Duodenal mucosa (tissue), 2 donors: ENCODE results near the gene TKT.

Source experiments
- H3K27ac ChIP-seq: one replicate; pipeline ENCODE4 v1.7.0; 2013; ENCODE audit warnings: low read depth, low read length
- H3K27me3 ChIP-seq, 2 donors: one replicate each; pipeline ENCODE4 v1.7.0; 2013; ENCODE audit warnings: low read length in 2 of 2, control low read depth in 1 of 2; ENCODE audit not compliant: insufficient read depth in 2 of 2, control insufficient read depth in 1 of 2
- H3K36me3 ChIP-seq, 2 donors: one replicate each; pipeline ENCODE4 v1.7.0; 2013; ENCODE audit warnings: low read length in 2 of 2, control low read depth in 1 of 2; ENCODE audit not compliant: insufficient read depth in 2 of 2, control insufficient read depth in 1 of 2
- H3K4me1 ChIP-seq, 2 donors: one replicate each; pipeline ENCODE4 v1.7.0; 2013; ENCODE audit warnings: low read length in 2 of 2, control low read depth in 1 of 2; ENCODE audit not compliant: insufficient read depth in 2 of 2, control insufficient read depth in 1 of 2
- H3K4me3 ChIP-seq, 2 donors: one replicate each; pipeline ENCODE4 v1.7.0; 2013; ENCODE audit warnings: low read length in 2 of 2, low read depth in 1 of 2
- H3K9ac ChIP-seq, 2 donors: one replicate each; pipeline ENCODE4 v1.7.0; 2013; ENCODE audit warnings: low read length in 2 of 2, low read depth in 1 of 2
- H3K9me3 ChIP-seq, 2 donors: one replicate each; pipeline ENCODE4 v1.7.0; 2013; ENCODE audit warnings: low read length in 2 of 2, control low read depth in 1 of 2; ENCODE audit not compliant: control insufficient read depth in 1 of 2

TKT gene

DNA sequence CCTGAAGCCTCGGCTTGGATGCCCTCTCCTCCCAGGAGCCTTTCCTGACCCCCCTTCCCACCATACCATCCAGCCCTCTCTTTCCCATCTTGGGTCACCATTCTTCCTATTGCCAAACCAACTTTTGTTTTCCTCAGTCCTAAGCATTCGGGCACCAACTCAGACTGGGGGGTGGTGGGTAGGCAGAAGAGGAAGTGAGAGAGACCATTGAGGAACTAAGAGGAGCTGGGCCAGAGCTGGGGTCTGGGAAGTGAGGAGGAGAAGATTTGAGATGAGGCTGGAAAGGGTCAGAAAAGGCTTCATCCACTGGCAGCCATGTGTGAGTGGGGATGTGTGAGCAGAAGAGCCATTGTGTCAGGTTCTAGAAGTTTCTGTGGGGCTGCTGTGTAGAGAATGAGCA is 37.7 kb downstream of the TKT start:
- peaks cover 0 to 2% of the 10 kb centered on the region in 2 donors for H3K36me3 ChIP-seq
- no peaks in the 10 kb centered on the region for H3K9me3 ChIP-seq
- H3K27ac ChIP-seq: no peak overlapping the region
- H3K9ac ChIP-seq: no peak overlapping the region
- no peaks in the 10 kb centered on the region for H3K4me1 ChIP-seq
- no peak overlapping the region for H3K4me3 ChIP-seq
- H3K27me3 ChIP-seq: no peaks in the 10 kb centered on the region

DNA sequence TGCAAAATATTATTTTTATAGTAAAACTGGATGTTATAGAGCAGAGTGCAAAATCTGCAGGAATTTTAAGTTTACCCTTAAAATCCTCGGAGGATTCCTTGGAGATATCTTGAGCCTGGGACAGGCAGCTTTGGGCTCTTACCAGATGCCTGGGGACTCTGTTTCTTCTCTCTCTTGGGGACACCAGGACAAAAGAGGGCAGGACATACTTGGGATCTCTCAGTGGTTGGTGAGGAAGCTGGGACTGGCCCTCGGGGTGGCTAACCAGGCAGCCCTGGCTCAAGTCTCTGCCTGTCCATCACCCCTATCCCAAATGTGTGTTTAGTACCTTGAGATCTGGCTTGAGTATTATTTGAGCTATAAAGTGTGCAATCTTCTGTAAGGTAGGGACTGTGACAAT is 38.6 kb downstream of the TKT start:
- H3K4me1 ChIP-seq: no peaks in the 10 kb centered on the region
- H3K4me3 ChIP-seq: no peak overlapping the region
- no peaks in the 10 kb centered on the region for H3K27me3 ChIP-seq
- H3K9me3 ChIP-seq: no peaks in the 10 kb centered on the region
- H3K36me3 ChIP-seq: no peaks in the 10 kb centered on the region
- H3K9ac ChIP-seq: no peak overlapping the region
- no peak overlapping the region for H3K27ac ChIP-seq

DNA sequence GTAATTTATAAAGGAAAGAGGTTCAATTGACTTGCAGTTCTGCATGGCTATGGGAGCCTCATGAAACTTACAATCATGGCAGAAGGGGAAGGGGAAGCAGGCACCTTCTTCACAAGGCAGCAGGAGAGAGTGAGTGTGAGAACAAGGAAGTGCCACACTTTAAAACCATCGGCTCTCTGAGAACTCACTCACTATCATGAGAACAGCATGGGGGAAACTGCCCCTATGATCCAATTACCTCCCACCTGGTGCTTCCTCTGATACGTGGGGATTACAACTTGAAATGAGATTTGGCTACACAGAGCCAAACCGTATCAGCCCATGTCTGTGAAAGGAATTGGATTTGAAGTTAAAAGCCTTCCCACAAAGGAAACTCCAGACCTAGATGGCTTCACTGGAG is 39.1 kb downstream of the TKT start:
- Histone ChIP-seq H3K9me3 (no peaks in the 10 kb centered on the region), H3K4me1 (no peaks in the 10 kb centered on the region), H3K27ac (no peak overlapping the region), H3K4me3 (no peak overlapping the region), H3K27me3 (no peaks in the 10 kb centered on the region), H3K9ac (no peak overlapping the region), H3K36me3 (no peaks in the 10 kb centered on the region)

DNA sequence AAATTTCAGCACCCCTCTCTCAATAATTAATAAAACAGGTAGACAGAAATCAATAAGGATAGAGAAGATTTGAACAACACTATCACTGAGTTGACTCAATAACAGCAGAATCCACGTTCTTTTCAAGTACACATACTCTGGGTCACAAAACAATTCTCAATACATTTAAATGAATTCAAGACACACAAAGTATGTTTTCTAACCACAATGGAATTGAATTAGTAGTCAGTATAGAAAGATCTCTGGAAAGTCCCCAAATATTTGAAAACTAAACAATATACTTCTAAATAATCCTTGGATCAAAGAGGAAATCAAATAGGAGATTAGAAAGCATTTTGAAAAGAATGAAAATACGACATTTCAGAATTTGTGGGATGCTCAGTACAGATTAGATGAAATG is 40.0 kb downstream of the TKT start:
- H3K27ac ChIP-seq: no peak overlapping the region
- H3K4me1 ChIP-seq: no peaks in the 10 kb centered on the region
- no peaks in the 10 kb centered on the region for H3K9me3 ChIP-seq
- H3K27me3 ChIP-seq: no peaks in the 10 kb centered on the region
- H3K9ac ChIP-seq: no peak overlapping the region
- H3K4me3 ChIP-seq: no peak overlapping the region
- no peaks in the 10 kb centered on the region for H3K36me3 ChIP-seq

DNA sequence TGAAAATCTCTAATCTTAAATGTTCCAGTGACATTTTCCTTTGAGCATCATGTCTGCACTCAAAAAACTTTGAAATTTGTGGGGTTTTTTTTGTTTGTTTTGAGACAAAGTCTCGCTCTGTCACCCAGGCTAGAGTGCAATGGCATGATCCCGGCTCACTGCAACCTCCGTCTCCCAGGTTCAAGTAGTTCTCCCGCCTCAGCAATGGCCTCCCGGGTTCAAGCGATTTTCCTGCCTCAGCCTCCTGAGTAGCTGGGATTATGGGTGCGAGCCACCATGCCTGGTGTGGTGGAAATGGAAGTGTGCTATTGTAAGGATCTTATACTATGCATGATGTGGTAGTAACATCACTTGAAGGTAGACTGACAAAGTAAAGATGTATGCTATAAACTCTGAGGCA is 42.5 kb downstream of the TKT start:
- Histone ChIP-seq H3K9ac (no peak overlapping the region), H3K4me3 (no peak overlapping the region), H3K36me3 (no peaks in the 10 kb centered on the region), H3K27ac (no peak overlapping the region), H3K9me3 (peaks cover 5 to 10% of the 10 kb centered on the region in 2 donors), H3K27me3 (no peaks in the 10 kb centered on the region), H3K4me1 (no peaks in the 10 kb centered on the region)

DNA sequence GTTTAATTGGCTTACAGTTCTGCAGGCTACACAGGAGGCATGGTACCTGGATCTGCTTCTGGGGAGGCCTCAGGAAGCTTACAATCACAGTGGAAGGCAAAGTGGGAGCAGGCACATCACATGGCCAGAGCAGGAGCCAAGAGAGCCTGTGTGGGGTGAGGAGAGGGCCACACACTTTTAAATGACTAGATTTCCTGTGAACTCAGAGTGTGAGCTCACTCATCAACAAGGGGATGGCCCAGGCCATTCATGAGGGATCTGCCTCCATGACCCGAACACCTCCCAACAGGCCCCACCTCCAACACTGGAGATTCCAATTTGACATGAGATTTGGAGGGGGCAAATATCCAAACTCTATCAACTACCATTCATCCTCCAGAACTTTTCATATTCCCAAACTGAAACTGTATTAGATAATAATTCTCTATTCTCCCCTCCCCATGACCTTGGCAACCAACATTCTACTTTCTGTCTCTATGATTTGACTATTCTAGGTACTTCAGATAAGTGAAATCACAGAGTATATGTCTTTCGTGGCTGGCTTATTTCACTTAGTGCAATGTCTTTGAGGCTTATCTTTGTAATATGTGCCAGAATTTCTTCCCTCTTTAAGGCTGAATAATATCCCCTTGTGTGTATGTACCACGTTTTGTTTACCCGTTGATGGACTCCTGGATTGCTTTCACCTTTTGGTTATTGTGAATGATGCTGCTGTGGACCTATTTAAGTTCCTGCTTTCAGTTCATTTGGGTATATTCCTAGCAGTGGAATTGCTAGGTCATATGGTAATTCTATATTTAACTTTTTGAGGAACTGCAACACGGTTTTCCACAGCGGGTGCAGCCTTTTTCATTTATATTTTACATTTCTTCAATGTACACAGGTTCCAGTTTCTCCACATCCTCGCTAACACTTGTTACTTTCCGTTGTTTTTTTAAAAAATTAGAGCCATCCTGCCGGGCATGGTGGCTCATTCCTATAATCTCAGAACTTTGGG is 43.8 kb downstream of the TKT start:
- no peak overlapping the region for H3K27ac ChIP-seq
- peaks cover 5 to 10% of the 10 kb centered on the region in 2 donors for H3K9me3 ChIP-seq

DNA sequence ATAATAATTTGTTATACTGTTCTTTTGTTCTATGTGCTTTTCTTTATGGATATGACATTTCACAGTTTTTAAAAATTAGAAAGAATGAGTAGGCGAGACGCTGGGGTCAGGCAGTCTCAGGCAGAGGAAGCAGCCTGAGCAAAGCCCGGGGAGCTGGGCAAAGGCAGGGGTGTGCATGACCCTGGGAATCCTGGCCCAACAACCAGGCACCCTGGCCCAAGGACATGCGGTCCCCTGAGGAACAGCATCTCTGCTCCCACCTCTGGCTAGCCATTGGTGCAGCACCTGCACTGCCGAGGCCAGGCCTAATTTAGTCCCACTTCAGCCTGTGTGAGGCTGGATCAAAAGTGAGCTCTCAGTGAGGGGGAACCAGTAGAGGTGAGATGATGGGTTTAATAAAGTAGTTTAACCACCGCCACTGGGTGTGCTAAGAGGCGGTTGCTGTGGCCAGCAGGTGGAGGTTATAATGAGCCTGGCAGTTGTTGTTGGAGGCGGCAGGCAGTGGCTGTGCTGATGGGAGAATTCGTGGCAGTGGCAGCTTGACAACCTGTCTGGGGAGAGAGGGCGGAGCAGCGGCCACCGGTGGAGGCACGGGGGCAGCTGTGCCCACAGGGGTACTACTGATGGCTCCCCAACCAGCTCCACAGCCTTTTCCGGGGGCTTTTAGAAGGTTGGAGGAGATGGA is 53.3 kb downstream of the TKT start:
- no peaks in the 10 kb centered on the region for H3K4me1 ChIP-seq
- H3K4me3 ChIP-seq: no peak overlapping the region
- no peaks in the 10 kb centered on the region for H3K27me3 ChIP-seq
- H3K9ac ChIP-seq: no peak overlapping the region
- no peaks in the 10 kb centered on the region for H3K36me3 ChIP-seq
- no peaks in the 10 kb centered on the region for H3K9me3 ChIP-seq
- H3K27ac ChIP-seq: no peak overlapping the region

More for the DNA sequence above, 43.8 kb downstream of the TKT start:
- Histone ChIP-seq H3K4me1 (no peaks in the 10 kb centered on the region), H3K9ac (no peak overlapping the region), H3K27me3 (no peaks in the 10 kb centered on the region), H3K36me3 (no peaks in the 10 kb centered on the region), H3K4me3 (no peak overlapping the region)

DNA sequence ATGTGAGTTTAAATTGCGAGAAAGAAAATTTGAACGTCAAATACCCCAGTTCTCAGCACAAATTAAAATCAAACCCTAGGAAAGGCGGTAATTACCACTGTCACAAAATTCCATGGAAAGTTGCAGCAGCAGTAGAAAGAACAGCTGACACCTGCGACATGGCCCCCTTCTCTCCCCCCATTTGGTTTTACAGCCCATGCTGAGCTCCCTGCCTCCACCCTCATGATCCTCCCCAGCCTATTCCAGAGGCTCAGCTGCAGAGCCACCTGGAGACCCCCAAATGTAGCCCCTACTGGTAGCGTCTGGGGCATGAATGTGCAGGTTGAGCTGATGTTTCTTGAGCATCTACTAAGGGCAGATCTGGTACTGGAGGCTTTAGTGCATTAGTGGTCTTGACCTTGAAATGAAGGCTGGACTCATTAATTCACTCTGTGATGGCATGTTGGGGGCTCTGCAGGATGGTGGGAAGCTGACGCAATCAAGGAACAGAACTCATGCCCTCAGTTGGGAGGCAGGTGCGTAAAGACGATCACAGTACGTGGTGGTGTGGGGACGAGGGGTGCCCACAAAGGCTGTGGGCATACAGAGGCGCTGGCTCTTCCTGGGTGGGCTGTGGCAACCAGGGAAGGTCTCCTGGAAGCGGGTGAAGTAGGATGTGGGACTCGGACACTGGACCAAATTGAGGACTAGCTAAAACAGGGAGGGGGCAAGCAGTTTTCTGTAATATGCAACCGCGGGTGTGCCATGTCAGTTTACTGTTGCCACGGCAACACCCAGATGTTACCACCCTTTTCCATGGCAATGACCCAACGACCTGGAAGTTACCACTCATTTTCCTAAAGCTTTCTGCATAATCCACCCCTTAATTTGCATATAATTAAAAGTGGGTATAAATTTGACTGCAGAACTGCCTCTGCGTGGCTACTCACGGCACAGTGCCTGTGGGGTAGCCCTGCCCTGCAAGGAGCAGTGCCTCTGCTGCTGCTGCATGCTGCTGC is 55.0 kb downstream of the TKT start:
- no peaks in the 10 kb centered on the region for H3K9me3 ChIP-seq
- no peaks in the 10 kb centered on the region for H3K27me3 ChIP-seq
- no peak overlapping the region for H3K4me3 ChIP-seq
- H3K27ac ChIP-seq: no peak overlapping the region
- H3K9ac ChIP-seq: no peak overlapping the region
- peaks cover 0 to 6% of the 10 kb centered on the region in 2 donors for H3K4me1 ChIP-seq
- H3K36me3 ChIP-seq: no peaks in the 10 kb centered on the region

DNA sequence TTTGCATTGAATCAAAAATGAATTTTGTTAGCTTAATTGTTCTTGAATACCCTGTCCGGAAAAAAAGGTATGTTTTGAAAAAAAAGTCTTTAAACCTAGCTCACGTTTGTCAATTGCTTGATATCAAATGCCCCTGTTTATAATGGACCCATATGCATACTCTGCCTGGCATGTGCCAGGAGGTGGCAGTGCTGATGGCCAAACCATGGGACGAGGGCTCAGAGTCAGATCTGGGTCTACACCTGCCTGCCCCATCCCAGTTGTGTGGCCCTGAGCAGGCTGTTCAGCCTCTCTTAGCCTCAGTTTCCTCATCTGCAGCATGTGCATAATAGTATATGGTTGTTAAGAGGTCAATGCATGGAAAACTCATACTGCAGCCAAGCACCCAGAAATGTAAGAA is 56.0 kb downstream of the TKT start:
- no peak overlapping the region for H3K4me3 ChIP-seq
- H3K36me3 ChIP-seq: no peaks in the 10 kb centered on the region
- H3K4me1 ChIP-seq: peaks cover 0 to 8% of the 10 kb centered on the region in 2 donors
- no peaks in the 10 kb centered on the region for H3K9me3 ChIP-seq
- H3K9ac ChIP-seq: no peak overlapping the region
- H3K27me3 ChIP-seq: no peaks in the 10 kb centered on the region
- H3K27ac ChIP-seq: no peak overlapping the region
